HepG2 (cell line): Measurements from ENCODE around the gene SIX3. TPM values are rescaled to one million over a fixed set of nuclear protein-coding genes. Genes with fewer than 3 reads are reported as not detected.

Experiments
- ATAC-seq: fragments of 200-7000 bp; cut with Tn5 transposase; 3 replicates; pipeline ENCODE4 v1.9.1; 2020; ENCODE audit warnings: mild to moderate bottlenecking, moderate library complexity
- BruUV-seq: library from RNA; stranded (reverse); fragments of 400-500 nt; replicated peaks from 2 replicates; lab custom pipeline; 2021; lab: Mats Ljungman, UMichigan
- CTCF ChIA-PET: fragments of 300-600 bp; formaldehyde crosslinking; extraction: SDS; loops from one replicate; lab custom pipeline; 2021; ENCODE audit warnings: low total read pairs, inconsistent platforms, low intra/inter-chr PET ratio; lab: Yijun Ruan, JAX
- POLR2A ChIA-PET: fragments of 350-600 bp; sonication (Branson Sonifier 250); formaldehyde crosslinking; loops from one replicate; lab custom pipeline; 2020; ENCODE audit warnings: antibody characterized with exemption, inconsistent platforms; lab: Yijun Ruan, JAX
- DNase-seq: peaks from one replicate; pipeline ENCODE4 v3.0.0-alpha.2; 2015; ENCODE audit warnings: low spot score
- FAIRE-seq: peaks from 3 replicates; lab custom pipeline; 2011; peaks lifted over from hg19 to GRCh38; lab: Jason Lieb, UNC
- H2AFZ ChIP-seq: one replicate; pipeline ENCODE4 v1.6.1; 2011; ENCODE audit warnings: low read length, inconsistent platforms
- H3K27ac ChIP-seq: fragments of 300-600 bp; 3 replicates; pipeline ENCODE4 v1.8.0; 2011; ENCODE audit warnings: mixed run types, mild to moderate bottlenecking, mixed read lengths, low read length, inconsistent platforms; ENCODE audit not compliant: insufficient read depth; ENCODE audit errors: extremely low read length
- H3K27me3 ChIP-seq, 2 experiments: fragments of 200-600 bp in 1 of 2; 2 replicates in 1 of 2; 3 replicates in 1 of 2; pipeline versions ENCODE4 v1.6.0 to v1.8.0; 2011; ENCODE audit warnings: low read length in 2 of 2, mild to moderate bottlenecking in 2 of 2, moderate library complexity in 2 of 2, inconsistent platforms in 1 of 2; ENCODE audit not compliant: insufficient read depth in 2 of 2, control insufficient read depth in 1 of 2
- H3K36me3 ChIP-seq, 2 experiments: fragments of 200-600 bp in 1 of 2; replicated peaks in 1 of 2; 2 replicates in 1 of 2; 3 replicates in 1 of 2; pipeline versions ENCODE4 v1.5.1 to v1.8.0; 2011; ENCODE audit warnings: low read length in 2 of 2, inconsistent platforms in 1 of 2; ENCODE audit not compliant: insufficient read depth in 2 of 2, control insufficient read depth in 1 of 2
- H3K4me1 ChIP-seq: 2 replicates; pipeline ENCODE4 v1.5.1; 2012; ENCODE audit warnings: low read length, inconsistent platforms; ENCODE audit not compliant: insufficient read depth
- H3K4me2 ChIP-seq: 2 replicates; pipeline ENCODE4 v1.6.0; 2011; ENCODE audit warnings: low read depth, low read length, inconsistent platforms
- H3K4me3 ChIP-seq, 3 experiments: fragments of 200-600 bp in 1 of 3; sonication (generic), shearing (Covaris generic) in 1 of 3; replicated peaks in 1 of 3; 2 replicates each; pipeline ENCODE4 v1.5.1; 2011 to 2016; ENCODE audit warnings: low read length in 3 of 3, inconsistent platforms in 2 of 3, low read depth in 2 of 3, mild to moderate bottlenecking in 2 of 3, control low read depth in 1 of 3, mixed read lengths in 1 of 3; ENCODE audit not compliant: insufficient read depth in 1 of 3
- H3K79me2 ChIP-seq: one replicate; pipeline ENCODE4 v1.6.1; 2011; ENCODE audit warnings: low read length, inconsistent platforms; ENCODE audit not compliant: insufficient read depth
- H3K9ac ChIP-seq: 2 replicates; pipeline ENCODE4 v1.6.0; 2011; ENCODE audit warnings: mild to moderate bottlenecking, low read depth, low read length, inconsistent platforms; ENCODE audit not compliant: insufficient read depth
- H3K9me3 ChIP-seq: 2 replicates; pipeline ENCODE4 v1.5.1; 2012; ENCODE audit warnings: mild to moderate bottlenecking, low read length
- H4K20me1 ChIP-seq: 2 replicates; pipeline ENCODE4 v1.6.0; 2011; ENCODE audit warnings: inconsistent platforms, mild to moderate bottlenecking, low read length, moderate library complexity; ENCODE audit not compliant: insufficient read depth
- ARNT2 ChIP-seq: sonication (generic); formaldehyde crosslinking; IDR thresholded peaks from 2 replicates; pipeline ENCODE4 v1.8.0; 2022; ENCODE audit warnings: mild to moderate bottlenecking, low read depth, missing genetic modification reagents, moderate library complexity
- PRPF4 ChIP-seq: fragments of 200-400 bp; formaldehyde crosslinking; IDR thresholded peaks from 2 replicates; pipeline ENCODE4 v1.6.1; 2016; ENCODE audit warnings: low read length, low read depth; ENCODE audit not compliant: poor library complexity, severe bottlenecking
- REXO4 ChIP-seq: sonication (generic); formaldehyde crosslinking; IDR thresholded peaks from 2 replicates; pipeline ENCODE4 v1.8.0; 2022; ENCODE audit warnings: missing genetic modification reagents, mild to moderate bottlenecking, borderline replicate concordance
- TBP ChIP-seq: sonication (generic); formaldehyde crosslinking; IDR thresholded peaks from 2 replicates; pipeline ENCODE4 v1.5.0; 2020; ENCODE audit warnings: missing genetic modification reagents
- ZFP90 ChIP-seq: sonication (generic); formaldehyde crosslinking; IDR thresholded peaks from 2 replicates; pipeline ENCODE4 v1.8.0; 2022; ENCODE audit warnings: missing genetic modification reagents, mild to moderate bottlenecking, inconsistent platforms, borderline replicate concordance
- ZNF558 ChIP-seq: sonication (generic); formaldehyde crosslinking; IDR thresholded peaks from 2 replicates; pipeline ENCODE4 v1.9.0; 2022; ENCODE audit warnings: mild to moderate bottlenecking, missing genetic modification reagents, borderline replicate concordance
- ZNF713 ChIP-seq: sonication (generic); formaldehyde crosslinking; IDR thresholded peaks from 2 replicates; pipeline ENCODE4 v1.4.0; 2020; ENCODE audit warnings: mild to moderate bottlenecking, missing genetic modification reagents
- WGBS: methylation state at CpG from one replicate; pipeline ENCODE4 v1.1.6; 2017; ENCODE audit warnings: low lambda C conversion rate; 5-methylcytosine and 5-hydroxymethylcytosine counted together
- in situ Hi-C: cut with HindIII; loops from 2 replicates; pipeline ENCODE4 v1.10.0; 2017; ENCODE audit warnings: low pct_unique_long_range_greater_than_20kb; ENCODE audit not compliant: extremely low pct_ligation_motif_present
- intact Hi-C: fragments of 100-400 bp; cut with micrococcal nuclease; formaldehyde crosslinking; loops from one replicate; pipeline ENCODE4 v1.10.0; 2022; ENCODE audit not compliant: unreplicated experiment
- polyA plus RNA-seq, 8 experiments: library from polyadenylated mRNA; depleted of rRNA in 3 of 8; stranded (reverse) in 7 of 8; unstranded in 1 of 8; fragments of >200 nt; fragmentation: Illumina TruSeq in 4 of 8; extraction: Trizol in 4 of 8; gene quantifications; 2 replicates each; pipeline versions ENCODE4 v1.2.1 to v1.2.3, GENCODE V29; 2011 to 2016; ENCODE audit warnings: low read depth in 4 of 8, missing spikeins in 1 of 8, mixed read lengths in 1 of 8; ENCODE audit not compliant: insufficient read depth in 1 of 8
- total RNA-seq, 5 experiments: library from RNA; depleted of rRNA; stranded (reverse); fragments of >200 nt; fragmentation: Illumina TruSeq; extraction: Trizol; gene quantifications; 2 replicates each; pipeline ENCODE4 v1.2.3, GENCODE V29; 2016; ENCODE audit warnings: low read depth in 1 of 5

Gene SIX3
- total and polyA plus RNA-seq, 2 of the 13 experiments (the other 11 are each of a cell fraction or from before 2014, with no cell fraction given): not detected

GRCh38 chr2:44936275-44936674 lies 5.2 kb upstream of the SIX3 start:
- Histone ChIP-seq H3K27me3 (peaks cover 44 to 98% of the 10 kb centered on the region in 2 experiments), H3K4me1 (peaks cover 35% of the 10 kb centered on the region), H2AFZ (no peak overlapping the region), H3K27ac (no peak overlapping the region), H3K79me2 (no peaks in the 10 kb centered on the region), H4K20me1 (no peaks in the 10 kb centered on the region; the same call in 1 of the 2 replicates), H3K4me2 (peak overlapping the region; percentile 77; the same call in 1 of the 2 replicates), H3K36me3 (no peaks in the 10 kb centered on the region), H3K4me3 (no peak overlapping the region), H3K9me3 (no peaks in the 10 kb centered on the region), H3K9ac (no peak overlapping the region)
- WGBS: 50% methylated on average over 6 of the region's 6 CpGs
- no peak for FAIRE-seq
- no TSS peak for BruUV-seq
- ATAC-seq: no peak
- no peak for TF ChIP-seq PRPF4
- no peak for TF ChIP-seq REXO4 (CRISPR knock-in tag)
- TF ChIP-seq TBP (CRISPR knock-in tag): no peak
- no peak for TF ChIP-seq ARNT2 (CRISPR knock-in tag)
- no peak for TF ChIP-seq ZFP90
- no peak for TF ChIP-seq ZNF558
- no peak for TF ChIP-seq ZNF713 (CRISPR knock-in tag)
- DNase-seq: no peak
- intact Hi-C loops (loop anchor here (10.0 kb wide), 1 partner anchor 191 kb away; no protein-coding TSS in a partner anchor), in situ Hi-C loops (no loop called here)
- CTCF ChIA-PET: no interaction called here
- POLR2A ChIA-PET: no interaction called here
